ENCODE results near the gene LY6G5C.

LY6G5C gene, protein sequence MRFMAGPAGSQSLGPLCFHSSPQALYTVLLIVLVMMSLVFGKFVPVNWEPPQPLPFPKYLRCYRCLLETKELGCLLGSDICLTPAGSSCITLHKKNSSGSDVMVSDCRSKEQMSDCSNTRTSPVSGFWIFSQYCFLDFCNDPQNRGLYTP

DNA sequence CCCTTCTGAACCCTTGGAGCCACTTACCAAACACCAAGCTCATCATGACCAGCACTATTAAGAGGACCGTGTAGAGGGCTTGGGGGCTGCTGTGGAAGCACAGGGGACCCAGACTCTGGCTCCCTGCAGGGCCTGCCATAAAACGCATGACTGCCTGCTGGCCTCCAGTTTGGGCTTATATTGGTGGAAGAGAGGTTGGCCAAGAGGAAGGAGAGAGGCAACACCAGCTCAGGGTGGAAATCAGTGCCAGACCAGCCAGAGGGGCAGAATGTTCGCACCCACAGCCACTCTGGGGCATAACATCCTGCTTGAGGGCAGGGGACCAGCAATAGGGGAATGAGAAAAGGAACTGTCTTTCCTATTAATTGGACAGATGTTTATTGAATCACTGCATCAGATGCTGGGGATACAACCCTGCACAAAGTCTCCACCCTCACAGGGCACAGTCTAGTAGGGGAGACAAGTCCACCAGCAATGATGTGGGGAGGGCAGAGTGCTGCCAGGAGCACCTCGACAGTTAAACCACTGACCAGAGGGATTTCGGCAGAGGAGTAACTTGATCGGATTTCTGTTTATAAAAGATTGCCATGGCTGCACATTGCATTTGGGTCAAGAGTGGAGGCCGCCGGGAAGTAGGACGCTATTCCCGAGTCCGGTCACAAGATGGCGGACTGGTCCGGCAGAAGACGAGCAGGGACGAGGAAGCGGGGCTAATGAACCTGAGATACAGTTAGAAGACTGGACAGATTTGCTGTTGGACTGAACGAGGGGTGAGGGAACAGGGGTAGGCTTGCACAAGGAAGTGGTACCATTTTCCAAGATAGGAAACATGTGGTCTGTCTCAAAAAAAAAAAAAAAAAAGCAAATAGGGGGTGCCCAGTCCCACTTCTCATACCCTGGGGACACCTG lies at the start of gene LY6G5C:
Gene LY6G5C, minus strand, starts transcription at position 842 of the 909 bp plus-strand sequence. Its CDS starts 694 bp downstream, at position 148.
- peak; percentile 81 for DNase-seq

GRCh38 chr6:31729979-31730630 lies 49.2 kb upstream of the LY6G5C start:
- DNase-seq = peak; percentile 75

GRCh38 chr6:31729515-31729978 lies 48.7 kb upstream of the LY6G5C start:
- peak; percentile 84 for DNase-seq

GRCh38 chr6:31728767-31729514 lies 48.1 kb upstream of the LY6G5C start, which contains the start of gene DDAH2:
Gene DDAH2, minus strand, starts transcription at chr6:31729299. Its CDS starts 138 bp downstream, at chr6:31729161.
- no peak for DNase-seq

DNA sequence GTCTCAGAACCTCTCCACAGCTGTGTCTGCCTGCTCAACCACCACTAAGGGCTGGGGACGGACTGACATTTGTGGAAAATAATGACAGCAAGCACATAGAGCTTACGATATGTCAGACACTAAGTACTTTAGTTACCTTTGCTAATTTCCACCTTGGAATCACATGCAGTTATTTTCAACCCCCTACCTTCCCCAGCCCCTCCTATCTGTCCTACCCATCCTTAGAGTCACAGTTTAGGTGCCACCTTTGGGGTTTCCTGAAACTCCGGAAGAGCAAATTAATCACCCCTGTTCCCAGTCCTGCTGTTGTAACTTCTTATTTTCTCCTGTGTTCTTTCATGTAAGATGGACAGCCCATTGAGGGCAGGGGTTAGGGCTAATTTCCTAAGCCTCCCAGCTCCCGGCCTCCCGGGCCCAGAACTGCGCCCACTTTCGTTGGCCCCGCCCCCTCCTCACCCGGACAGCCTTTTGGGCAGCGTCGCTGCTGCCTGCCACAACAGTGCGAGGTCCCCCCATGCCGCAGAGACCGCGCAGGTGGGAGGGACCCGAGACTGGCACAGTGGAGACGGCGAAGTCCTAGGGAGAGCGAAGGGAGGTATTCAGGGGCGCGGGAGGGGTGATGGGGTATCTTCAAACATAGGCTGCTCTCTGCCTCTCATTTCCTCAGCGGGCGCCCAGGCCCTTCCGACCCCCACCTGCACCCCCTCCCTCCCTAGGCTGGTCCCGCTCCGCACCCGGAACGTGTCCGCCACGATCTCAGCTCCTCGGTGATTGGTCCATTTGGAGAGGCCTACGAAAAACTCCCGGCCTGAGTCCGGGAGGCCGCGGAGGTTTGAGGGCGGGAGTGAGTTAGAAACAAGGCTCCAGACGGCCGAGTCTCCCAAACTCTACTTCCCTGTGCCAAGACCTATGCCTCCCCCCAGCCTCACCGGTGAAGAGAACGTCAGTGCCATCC lies 47.1 kb upstream of the LY6G5C start:
- DNase-seq = peak; percentile 34

GRCh38 chr6:31727034-31727716 lies 46.3 kb upstream of the LY6G5C start:
- no peak for DNase-seq

GRCh38 chr6:31725502-31726350 lies 44.9 kb upstream of the LY6G5C start:
- DNase-seq = no peak

GRCh38 chr6:31723980-31724691 lies 43.3 kb upstream of the LY6G5C start:
- DNase-seq = no peak

DNA sequence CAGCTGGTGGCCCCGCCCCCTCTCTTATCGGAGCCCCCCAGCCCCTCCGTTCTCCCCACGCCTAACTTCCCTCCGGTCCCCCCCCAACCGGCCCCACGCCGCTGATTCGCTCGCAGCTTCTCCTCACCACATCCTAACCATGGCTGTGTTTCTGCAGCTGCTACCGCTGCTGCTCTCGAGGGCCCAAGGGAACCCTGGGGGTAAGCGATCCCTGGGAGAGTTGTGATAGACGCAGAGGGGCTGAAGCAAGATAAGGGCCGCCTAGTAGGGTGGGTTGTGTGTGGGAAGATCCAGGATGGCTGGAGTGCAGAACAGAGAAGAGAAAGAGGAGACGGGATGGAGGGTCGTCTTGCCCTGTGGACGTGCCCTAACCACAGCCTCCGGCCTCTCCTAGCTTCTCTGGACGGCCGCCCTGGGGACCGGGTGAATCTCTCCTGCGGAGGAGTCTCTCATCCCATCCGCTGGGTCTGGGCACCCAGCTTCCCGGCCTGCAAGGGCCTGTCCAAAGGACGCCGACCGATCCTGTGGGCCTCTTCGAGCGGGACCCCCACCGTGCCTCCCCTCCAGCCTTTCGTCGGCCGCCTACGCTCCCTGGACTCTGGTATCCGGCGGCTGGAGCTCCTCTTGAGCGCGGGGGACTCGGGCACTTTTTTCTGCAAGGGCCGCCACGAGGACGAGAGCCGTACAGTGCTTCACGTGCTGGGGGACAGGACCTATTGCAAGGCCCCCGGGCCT lies 42.5 kb upstream of the LY6G5C start, which contains the start of gene MPIG6B:
Gene MPIG6B, plus strand, starts transcription at position 129 of the 735 bp plus-strand sequence. Its CDS starts 11 bp downstream, at position 140.
- no peak for DNase-seq

DNA sequence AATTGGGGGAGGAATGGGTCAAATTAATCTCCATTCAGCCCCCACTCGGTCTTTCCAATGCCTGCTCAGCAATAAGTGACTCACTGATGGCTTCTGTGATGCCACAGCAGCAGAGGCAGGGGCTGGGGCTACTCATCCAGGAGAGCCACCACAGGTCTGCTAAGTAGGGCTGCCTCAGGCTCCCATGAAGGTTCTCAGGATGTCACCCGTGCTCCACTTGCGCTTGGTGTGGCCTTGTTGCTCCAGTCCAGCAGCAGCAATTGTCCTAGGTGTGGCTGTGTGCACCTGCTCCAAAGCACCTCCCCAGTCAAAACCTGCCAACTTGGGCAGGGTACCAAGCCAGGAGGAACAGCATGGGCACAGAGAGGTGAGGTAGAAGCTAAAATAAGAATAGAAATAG lies 41.3 kb upstream of the LY6G5C start:
- DNase-seq = no peak

- DNase-seq = no peak
Measured at GRCh38 chr6:31721351-31722020, 40.6 kb upstream of the LY6G5C start, which contains the start of gene LY6G6C. Gene LY6G6C, minus strand, starts transcription at chr6:31721746. Its CDS starts 67 bp downstream, at chr6:31721679.

GRCh38 chr6:31720196-31720770 lies 39.4 kb upstream of the LY6G5C start:
- no peak for DNase-seq

DNA sequence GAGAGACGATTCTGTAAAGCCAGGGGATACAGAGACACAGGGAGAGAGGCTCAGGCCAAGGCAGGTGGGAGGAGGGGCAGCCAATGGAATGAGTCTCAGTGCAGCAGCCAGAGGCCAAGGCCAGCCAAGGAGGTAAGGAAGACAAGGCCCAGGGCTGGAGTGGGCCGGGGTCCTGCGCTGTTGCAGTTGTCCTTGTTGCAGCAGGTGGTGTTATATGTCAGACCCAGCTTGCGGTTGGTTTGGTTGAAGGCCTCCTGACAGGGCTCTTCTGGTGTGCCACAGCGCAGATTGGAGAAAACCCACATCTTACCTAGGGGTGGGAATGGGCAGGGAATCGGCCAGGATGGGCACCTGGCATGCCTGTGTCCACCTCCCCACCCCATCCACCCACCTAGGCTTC lies 38.1 kb upstream of the LY6G5C start:
- no peak for DNase-seq

GRCh38 chr6:31718265-31718664 lies 37.4 kb upstream of the LY6G5C start:
- DNase-seq = no peak

DNA sequence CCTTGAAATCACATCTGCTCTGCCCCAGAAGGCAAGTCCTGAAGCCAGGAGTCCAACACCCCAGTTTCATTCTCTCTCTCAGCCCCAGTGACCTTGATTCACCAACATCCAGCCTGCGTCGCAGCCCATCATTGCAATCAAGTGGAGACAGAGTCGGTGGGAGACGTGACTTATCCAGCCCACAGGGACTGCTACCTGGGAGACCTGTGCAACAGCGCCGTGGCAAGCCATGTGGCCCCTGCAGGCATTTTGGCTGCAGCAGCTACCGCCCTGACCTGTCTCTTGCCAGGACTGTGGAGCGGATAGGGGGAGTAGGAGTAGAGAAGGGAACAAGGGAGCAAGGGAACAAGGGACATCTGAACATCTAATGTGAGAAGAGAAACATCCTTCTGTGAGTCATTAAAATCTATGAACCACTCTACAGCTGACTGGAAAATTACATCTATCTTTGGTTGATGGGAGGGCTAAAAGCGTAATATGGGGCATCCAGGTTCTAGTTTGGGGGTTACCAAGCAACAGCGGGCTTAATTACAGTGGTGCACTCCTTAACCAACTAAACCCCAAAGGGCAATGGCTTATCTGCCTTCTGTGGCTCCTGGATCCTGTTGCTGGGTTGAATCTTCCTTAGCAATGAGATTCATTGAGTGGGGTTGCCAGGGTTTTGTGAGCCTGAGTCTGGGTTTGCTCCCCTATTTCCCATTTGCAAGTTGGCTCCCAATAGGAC lies 36.8 kb upstream of the LY6G5C start:
- DNase-seq = no peak
